ENCODE measurements around the gene EMILIN2.

DNA sequence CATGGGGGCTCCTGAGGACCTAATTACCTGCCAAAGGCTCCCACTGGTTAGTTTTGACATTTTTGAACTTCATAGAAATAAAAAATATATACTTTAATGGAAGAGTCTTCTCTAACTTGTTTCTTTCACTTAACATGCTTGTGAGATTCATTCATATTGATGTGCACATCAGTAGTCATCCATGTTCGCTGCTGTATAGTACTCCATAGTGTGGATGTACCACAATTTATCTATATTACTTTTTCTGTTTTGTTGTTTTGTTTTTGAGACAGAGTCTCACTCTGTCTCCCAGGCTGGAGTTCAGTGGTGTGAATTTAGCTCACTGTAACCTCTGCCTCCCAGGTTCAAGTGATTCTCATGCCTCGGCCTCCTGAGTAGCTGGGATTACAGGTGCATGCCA lies 22.8 kb upstream of the EMILIN2 start:
- TF ChIP-seq, protein P1, sequence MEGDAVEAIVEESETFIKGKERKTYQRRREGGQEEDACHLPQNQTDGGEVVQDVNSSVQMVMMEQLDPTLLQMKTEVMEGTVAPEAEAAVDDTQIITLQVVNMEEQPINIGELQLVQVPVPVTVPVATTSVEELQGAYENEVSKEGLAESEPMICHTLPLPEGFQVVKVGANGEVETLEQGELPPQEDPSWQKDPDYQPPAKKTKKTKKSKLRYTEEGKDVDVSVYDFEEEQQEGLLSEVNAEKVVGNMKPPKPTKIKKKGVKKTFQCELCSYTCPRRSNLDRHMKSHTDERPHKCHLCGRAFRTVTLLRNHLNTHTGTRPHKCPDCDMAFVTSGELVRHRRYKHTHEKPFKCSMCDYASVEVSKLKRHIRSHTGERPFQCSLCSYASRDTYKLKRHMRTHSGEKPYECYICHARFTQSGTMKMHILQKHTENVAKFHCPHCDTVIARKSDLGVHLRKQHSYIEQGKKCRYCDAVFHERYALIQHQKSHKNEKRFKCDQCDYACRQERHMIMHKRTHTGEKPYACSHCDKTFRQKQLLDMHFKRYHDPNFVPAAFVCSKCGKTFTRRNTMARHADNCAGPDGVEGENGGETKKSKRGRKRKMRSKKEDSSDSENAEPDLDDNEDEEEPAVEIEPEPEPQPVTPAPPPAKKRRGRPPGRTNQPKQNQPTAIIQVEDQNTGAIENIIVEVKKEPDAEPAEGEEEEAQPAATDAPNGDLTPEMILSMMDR (IDR thresholded peaks at IDR 0.05): no peak
- TF ChIP-seq POLR2A (IDR thresholded peaks at IDR 0.05) (no peak), POLR2AphosphoS5 (IDR thresholded peaks at IDR 0.05) (no peak)
